T-helper 17 cell (primary cell): ENCODE data around the gene CEBPA. TPM values are rescaled to one million over a fixed set of nuclear protein-coding genes. Genes with fewer than 3 reads are reported as not detected.

Experiments used
- ATAC-seq: fragments of 150-1000 bp; cut with Tn5 transposase; 2 replicates; pipeline ENCODE4 v1.10.0; 2021; ENCODE audit warnings: mild to moderate bottlenecking, moderate library complexity
- DNase-seq, 3 donors: peaks; one replicate each; pipeline versions ENCODE4 v3.0.0 to v3.0.0-alpha.2; 2020 to 2021
- H3K9me3 ChIP-seq: one replicate; pipeline ENCODE4 v1.7.0; 2013; ENCODE audit warnings: low read length, mild to moderate bottlenecking; ENCODE audit not compliant: control insufficient read depth, poor library complexity, severe bottlenecking
- H3K27ac Mint-ChIP-seq: one replicate; pipeline ENCODE4 v1.8.0; 2022; ENCODE audit warnings: mild to moderate bottlenecking, moderate library complexity, mixed read lengths
- H3K27me3 Mint-ChIP-seq: one replicate; pipeline ENCODE4 v1.8.0; 2022; ENCODE audit warnings: mixed read lengths
- H3K36me3 Mint-ChIP-seq: one replicate; pipeline ENCODE4 v1.8.0; 2022; ENCODE audit warnings: low read depth, mixed read lengths
- H3K4me1 Mint-ChIP-seq: one replicate; pipeline ENCODE4 v1.8.0; 2022; ENCODE audit warnings: mild to moderate bottlenecking, mixed read lengths
- H3K4me3 Mint-ChIP-seq: one replicate; pipeline ENCODE4 v1.8.0; 2022; ENCODE audit warnings: mild to moderate bottlenecking, moderate library complexity, mixed read lengths
- total RNA-seq, 4 donors: library from RNA in 2 of 4; stranded (reverse) in 2 of 4; gene quantifications; one replicate each; pipeline ENCODE4 v1.2.3 and lab custom pipeline; 2022 to 2026

Gene CEBPA
- total RNA-seq, 2 donors from 2014 or later: 2.2 to 2.4 TPM

DNA sequence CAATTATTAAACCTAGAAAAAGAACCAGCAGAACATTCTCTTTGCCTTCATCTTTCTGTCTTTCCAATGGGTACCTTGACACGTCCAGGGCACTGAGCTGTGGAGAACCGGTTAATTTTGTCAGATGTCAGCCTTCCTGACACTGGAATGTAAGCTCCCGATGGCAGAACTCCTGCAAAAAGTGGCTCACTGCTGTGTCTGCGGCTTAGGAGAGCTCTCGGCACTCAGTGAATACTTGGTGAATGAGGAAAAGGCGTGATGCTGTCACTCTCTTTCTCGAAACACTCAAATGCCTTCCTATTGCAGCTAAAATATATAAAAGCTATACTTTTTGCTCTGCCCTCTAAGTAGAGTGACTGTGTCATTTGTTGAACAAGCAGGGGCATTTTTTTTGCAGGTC, 17.6 kb downstream of the CEBPA start:
- no peaks in the 10 kb centered on the region for H3K36me3 Mint-ChIP-seq
- no peaks in the 10 kb centered on the region for H3K27me3 Mint-ChIP-seq
- H3K27ac Mint-ChIP-seq: no peak overlapping the region
- DNase-seq (no peak), ATAC-seq (no peak)
- H3K9me3 ChIP-seq: no peaks in the 10 kb centered on the region
- peaks cover 7% of the 10 kb centered on the region for H3K4me1 Mint-ChIP-seq
- H3K4me3 Mint-ChIP-seq: no peak overlapping the region

DNA sequence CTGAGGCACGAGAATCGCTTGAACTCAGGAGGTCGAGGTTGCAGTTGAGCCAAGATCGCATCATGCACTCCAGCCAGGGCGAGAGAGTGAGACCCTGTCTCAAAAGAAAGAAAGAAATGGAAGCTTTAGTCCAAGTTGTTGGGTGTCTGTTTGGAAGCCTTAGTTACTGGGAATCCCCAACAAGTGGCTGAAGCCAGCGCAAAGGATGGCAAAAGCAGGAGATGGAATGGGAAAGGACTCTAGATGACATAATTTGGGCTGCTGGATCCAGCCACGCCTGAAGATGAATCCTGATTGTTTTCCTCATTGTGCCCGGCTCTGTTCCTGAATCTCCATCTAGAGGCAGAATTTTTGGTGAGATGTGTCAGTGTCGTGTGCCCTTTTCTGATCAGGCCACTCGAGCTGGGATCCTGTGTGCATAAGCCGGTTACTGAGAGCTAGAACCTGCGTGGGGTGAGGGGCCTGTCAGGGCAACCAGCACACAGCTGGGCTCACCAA, 18.1 kb downstream of the CEBPA start:
- H3K27me3 Mint-ChIP-seq: no peaks in the 10 kb centered on the region
- DNase-seq: no peak
- no peaks in the 10 kb centered on the region for H3K9me3 ChIP-seq
- H3K4me3 Mint-ChIP-seq: no peak overlapping the region
- no peaks in the 10 kb centered on the region for H3K36me3 Mint-ChIP-seq
- peak overlapping the region; percentile 29 for H3K27ac Mint-ChIP-seq
- no peak for ATAC-seq
- peaks cover 7% of the 10 kb centered on the region for H3K4me1 Mint-ChIP-seq

DNA sequence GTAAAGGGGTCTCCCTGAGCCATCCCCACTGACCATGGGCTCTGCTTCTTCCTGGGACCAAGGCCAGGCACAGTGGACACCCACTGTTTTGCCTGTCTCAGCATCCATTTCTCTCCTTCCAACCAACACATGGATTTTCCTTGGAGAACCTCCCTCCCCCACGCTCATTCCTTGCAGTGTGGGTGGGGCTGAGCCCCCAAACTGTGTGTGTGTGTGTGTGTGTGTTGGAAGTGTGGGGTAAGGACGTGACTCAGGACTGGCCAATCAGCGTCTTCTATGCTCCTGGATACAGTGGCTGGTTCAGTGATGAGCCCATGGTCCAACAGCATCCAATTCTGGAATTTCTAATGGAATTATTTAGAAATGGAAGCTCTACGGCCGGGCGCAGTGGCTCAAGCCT, 18.7 kb downstream of the CEBPA start:
- DNase-seq (no peak), ATAC-seq (no peak)
- Mint-ChIP-seq H3K36me3 (no peaks in the 10 kb centered on the region), H3K27me3 (no peaks in the 10 kb centered on the region), H3K27ac (peak overlapping the region; percentile 29), H3K4me3 (no peak overlapping the region), H3K4me1 (peaks cover 7% of the 10 kb centered on the region)
- H3K9me3 ChIP-seq: no peaks in the 10 kb centered on the region

DNA sequence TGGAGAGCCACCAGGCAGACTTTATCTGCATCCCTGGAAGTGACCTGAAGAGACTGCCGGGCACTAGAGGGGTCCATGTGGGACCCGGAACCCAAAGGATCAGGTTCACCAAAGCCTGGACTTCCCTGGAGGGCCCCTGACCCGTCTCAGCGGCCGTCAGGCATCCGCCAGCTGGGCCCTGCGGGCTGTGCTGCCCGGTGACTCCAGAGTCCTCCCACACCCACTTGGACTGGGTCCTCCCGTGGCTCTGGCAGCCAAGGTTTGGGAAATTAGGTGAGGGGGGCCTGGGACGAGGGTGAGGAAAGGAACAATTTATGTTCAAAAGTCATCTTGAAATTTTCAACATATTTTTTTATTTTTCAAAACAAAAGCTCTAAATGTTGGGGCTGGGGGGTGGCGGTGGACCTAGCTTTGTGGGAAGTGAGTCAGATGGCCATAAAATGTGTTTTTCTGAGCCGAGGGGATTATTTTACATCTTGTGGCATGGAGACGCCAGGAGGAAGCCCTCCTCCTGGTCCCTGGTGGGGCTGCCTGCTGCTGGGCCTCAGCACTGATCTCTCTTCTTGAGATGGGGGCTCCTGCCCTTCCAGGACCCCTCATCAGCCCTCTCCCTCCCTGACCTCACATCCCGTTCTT, 20.2 kb downstream of the CEBPA start:
- H3K9me3 ChIP-seq: no peaks in the 10 kb centered on the region
- DNase-seq (no peak), ATAC-seq (no peak)
- Mint-ChIP-seq H3K4me1 (peaks cover 7% of the 10 kb centered on the region), H3K27ac (no peak overlapping the region), H3K36me3 (no peaks in the 10 kb centered on the region), H3K27me3 (no peaks in the 10 kb centered on the region), H3K4me3 (no peak overlapping the region)

DNA sequence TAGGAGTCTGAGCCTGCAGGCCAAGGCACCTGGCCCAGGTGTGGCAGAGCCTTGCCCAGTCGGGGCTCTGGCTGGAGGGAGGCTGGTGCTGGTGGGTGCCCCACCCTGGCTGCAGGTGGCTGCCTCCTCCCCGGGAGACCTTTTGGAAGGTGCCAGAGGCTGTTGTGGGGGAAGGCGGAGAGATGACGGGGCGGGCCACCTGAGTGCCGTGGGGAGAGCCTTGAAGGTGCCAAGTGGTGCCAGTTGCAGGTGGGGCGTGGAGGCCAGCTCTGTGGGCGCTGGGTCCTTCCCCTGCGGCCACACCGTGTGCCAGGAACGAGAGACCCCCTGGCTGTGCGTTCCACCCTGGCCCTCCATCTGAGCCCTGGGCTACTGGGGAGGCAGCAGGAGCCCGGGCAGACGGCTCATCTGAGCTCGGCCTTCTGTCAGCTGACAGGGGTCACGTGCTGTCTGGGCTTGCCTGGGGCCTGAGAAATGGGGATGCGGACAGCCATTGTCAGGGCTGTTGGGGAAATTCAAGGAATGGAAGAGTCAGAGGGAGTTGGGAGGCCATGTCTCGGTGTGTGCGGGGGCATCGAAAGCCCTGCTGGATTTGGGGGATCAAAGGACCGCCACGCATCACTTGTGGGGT, 20.9 kb downstream of the CEBPA start:
- no peak for ATAC-seq

DNA sequence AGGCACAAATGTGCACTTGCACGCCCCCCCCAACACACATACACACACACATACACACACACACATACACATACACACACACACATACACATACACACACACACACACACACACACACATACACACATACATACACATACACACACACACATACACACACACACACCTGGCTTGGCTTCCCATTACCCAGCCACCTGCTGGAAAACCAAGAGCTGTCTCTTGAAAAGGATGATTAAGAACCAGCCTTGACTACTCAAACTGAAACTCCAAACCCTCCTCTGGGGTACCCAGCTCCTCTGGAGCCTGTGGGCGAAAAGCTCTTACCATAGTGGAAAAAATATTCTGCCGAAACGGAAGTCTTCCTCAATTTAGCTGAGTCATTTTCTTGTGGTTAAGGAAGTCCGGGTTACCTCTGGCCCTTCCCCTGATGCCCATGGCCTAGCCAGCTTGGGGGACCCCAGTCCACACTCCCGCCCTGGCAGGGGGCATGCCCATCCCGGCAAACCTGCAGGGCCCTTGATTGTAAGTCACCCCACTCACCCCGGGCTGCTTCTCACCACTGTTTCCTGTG, 21.9 kb downstream of the CEBPA start:
- ATAC-seq (no peak), DNase-seq (no peak)
- Mint-ChIP-seq H3K4me3 (peak overlapping the region; percentile 72), H3K36me3 (no peaks in the 10 kb centered on the region), H3K27me3 (no peaks in the 10 kb centered on the region), H3K27ac (peak overlapping the region; percentile 57), H3K4me1 (peaks cover 7% of the 10 kb centered on the region)
- H3K9me3 ChIP-seq: no peaks in the 10 kb centered on the region

More for the DNA sequence above, 20.9 kb downstream of the CEBPA start:
- Mint-ChIP-seq H3K27ac (no peak overlapping the region), H3K4me1 (peaks cover 7% of the 10 kb centered on the region), H3K27me3 (no peaks in the 10 kb centered on the region), H3K36me3 (no peaks in the 10 kb centered on the region), H3K4me3 (no peak overlapping the region)
- H3K9me3 ChIP-seq: no peaks in the 10 kb centered on the region
- DNase-seq: no peak

DNA sequence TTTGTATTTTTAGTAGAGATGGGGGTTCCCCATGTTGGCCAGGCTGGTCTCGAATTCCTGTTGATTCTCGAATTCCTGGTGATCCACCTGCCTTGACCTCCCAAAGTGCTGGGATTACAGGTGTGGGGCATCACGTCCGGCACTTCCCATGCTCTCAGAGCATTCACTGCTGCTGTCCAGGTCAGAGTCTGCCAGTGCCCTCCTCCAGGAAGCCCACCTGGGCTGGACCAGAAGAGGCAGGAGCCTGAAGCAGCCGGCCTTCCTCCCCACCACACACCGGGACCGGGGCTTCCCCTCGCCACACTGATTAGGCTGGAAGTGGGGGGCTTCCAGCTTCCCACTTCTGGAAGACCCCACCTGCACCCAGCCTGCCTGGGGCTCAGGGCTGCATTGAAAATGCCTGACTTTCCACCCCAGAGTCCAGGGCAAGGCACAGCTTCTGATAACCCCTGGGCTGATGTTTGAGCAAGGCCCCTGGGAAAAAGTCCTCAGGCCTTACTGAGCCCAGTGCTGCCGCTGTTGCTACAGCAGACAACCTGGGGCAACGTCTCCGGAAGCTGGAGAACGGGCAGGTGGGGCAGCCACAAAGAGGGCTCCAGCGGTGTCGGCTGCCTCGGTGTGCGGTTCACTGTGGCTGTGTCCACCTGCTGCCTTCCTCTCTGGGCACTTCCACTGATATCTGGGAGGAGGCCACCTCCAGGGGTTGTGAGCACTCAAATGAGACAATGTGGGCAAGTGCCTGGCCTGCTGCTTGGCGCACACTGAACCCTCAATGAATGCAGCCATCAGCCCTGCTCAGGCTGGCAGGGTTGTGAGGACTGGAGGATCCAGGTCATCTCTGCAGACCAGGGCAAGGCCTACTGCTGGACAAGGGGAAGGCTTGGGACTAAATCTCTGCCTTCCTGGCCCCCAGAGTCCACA, 22.6 kb downstream of the CEBPA start:
- Mint-ChIP-seq H3K27ac (peak overlapping the region; percentile 57), H3K27me3 (no peaks in the 10 kb centered on the region), H3K4me3 (no peak overlapping the region), H3K36me3 (no peaks in the 10 kb centered on the region), H3K4me1 (peaks cover 7% of the 10 kb centered on the region)
- DNase-seq (no peak), ATAC-seq (no peak)
- no peaks in the 10 kb centered on the region for H3K9me3 ChIP-seq

DNA sequence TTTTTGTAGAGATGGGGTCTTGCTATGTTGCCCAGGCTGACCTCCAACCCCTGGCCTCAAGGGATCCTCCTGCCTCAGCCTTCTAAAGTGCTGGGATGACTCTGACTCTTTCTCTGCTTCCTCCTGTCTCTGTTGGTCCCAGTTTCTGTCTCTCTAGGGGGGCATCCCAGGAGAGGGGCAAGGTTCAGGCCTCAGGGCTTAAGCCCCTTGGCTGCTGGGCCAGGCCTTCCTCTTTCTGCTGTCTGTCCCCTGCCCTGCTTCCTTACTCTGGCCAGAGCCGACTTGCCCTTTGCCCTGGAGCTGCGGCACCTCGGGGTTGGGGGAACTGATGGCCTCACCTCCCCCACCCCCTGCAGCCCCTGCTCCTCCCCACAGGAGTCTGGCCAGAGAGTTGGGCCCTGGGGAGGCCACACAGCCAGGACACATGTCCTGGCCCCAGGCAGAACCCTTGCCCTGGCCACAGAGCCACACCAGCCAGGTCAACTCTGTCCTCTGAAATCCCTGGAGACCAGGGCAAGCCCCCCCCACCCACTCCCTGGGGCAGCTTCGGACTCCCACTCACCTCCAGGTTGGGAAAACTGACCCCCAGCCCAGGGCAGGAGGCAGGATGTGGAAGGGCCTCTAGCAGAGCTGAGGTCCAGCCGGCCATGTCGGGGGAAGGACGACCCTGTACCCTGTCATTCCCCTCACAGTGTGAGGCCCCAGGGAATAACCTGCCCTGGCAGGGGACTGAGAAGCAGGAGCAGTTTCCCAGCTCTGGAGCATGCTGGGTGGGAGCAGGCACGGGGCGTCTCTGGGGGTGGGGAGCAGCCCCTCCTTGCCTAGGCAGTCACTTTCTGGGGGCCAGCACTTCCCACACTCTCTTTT, 23.7 kb downstream of the CEBPA start:
- peaks cover 12% of the 10 kb centered on the region for H3K4me1 Mint-ChIP-seq
- no peaks in the 10 kb centered on the region for H3K27me3 Mint-ChIP-seq
- H3K9me3 ChIP-seq: no peaks in the 10 kb centered on the region
- no peak overlapping the region for H3K27ac Mint-ChIP-seq
- H3K36me3 Mint-ChIP-seq: no peaks in the 10 kb centered on the region
- ATAC-seq (no peak), DNase-seq (no peak)
- no peak overlapping the region for H3K4me3 Mint-ChIP-seq

DNA sequence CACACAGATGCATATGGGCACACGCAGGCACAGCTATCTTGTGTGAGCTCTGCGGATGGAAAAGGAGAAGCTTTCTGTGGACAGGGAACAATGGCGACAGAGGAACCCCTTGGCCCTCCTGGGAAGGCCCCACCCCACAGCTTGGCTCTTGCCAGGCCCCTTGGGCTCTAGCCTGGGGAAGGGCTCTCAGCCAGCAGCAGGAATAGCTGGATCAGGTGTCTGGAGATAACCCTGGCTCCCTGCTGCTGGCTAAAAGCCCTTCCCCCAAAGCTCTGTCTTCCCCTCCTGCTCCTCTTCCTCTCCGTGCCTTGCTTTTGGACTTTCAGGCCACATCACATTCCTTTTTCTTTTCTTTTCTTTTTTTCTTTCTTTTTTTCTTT, 24.3 kb downstream of the CEBPA start:
- H3K9me3 ChIP-seq: no peaks in the 10 kb centered on the region
- ATAC-seq (no peak), DNase-seq (no peak)
- H3K36me3 Mint-ChIP-seq: no peaks in the 10 kb centered on the region
- H3K27me3 Mint-ChIP-seq: no peaks in the 10 kb centered on the region
- no peak overlapping the region for H3K27ac Mint-ChIP-seq
- H3K4me3 Mint-ChIP-seq: no peak overlapping the region
- H3K4me1 Mint-ChIP-seq: peaks cover 12% of the 10 kb centered on the region

DNA sequence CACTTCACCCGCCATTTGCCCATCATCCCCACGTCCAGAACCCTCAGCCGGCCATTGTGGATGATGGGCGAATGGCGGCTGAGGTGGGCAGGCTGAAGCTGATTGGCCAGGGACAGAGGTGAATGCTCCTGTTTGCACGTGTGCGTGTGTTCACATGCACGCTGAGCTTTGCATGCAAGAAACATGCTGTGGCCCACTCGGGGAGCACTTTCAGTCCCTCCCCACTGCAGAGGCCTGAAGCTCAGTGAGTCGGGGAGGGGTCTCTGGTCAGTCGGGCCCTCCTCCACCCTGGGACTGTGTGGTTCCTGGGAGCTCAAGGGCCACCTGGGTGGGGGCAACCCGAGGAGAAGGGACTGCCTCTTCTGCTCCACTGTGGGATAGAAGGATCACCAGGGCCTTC, 24.9 kb downstream of the CEBPA start:
- Mint-ChIP-seq H3K4me1 (peaks cover 12% of the 10 kb centered on the region), H3K36me3 (no peaks in the 10 kb centered on the region)

DNA sequence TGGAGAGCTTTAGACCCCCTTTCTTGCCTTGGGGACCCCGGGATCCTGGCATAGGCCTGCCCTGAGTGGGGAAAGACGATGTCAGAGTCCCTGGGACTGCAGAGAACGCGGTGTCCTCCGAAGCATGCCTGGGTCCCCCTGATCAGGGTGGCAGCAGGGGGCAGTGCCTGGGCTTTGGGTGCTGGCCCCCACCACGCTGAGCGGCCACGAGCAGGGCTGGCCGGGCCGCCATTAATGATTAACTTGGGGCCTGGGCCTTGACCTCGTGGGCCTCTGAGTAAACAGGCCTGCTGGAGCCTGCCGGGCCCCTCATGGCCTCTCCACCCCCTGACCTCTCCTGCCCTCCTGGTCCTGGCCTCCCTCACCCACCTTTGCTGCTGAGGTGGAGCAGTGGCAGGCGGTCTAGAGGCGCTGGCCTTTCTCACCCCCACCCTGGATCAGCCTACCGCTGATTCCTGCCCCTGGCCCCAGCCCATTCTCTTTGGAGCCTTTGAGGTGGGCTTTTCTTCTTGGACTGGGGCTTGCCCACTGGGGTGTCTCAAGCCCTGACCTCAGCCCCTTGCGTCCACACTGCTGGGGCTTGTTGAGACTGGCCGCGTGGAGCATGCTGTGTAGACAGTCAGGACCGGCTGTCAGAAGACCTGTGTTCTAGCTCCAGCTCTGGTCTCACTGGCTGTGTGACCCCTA, 26.3 kb downstream of the CEBPA start:
- no peaks in the 10 kb centered on the region for H3K27me3 Mint-ChIP-seq
- H3K4me3 Mint-ChIP-seq: no peak overlapping the region
- no peak overlapping the region for H3K27ac Mint-ChIP-seq
- H3K9me3 ChIP-seq: no peaks in the 10 kb centered on the region
- H3K36me3 Mint-ChIP-seq: no peaks in the 10 kb centered on the region
- DNase-seq (no peak), ATAC-seq (no peak)
- peaks cover 12% of the 10 kb centered on the region for H3K4me1 Mint-ChIP-seq

More for the DNA sequence above, 24.9 kb downstream of the CEBPA start:
- no peaks in the 10 kb centered on the region for H3K9me3 ChIP-seq
- no peak for DNase-seq
- no peak overlapping the region for H3K27ac Mint-ChIP-seq
- H3K4me3 Mint-ChIP-seq: no peak overlapping the region
- ATAC-seq: no peak
- H3K27me3 Mint-ChIP-seq: no peaks in the 10 kb centered on the region

DNA sequence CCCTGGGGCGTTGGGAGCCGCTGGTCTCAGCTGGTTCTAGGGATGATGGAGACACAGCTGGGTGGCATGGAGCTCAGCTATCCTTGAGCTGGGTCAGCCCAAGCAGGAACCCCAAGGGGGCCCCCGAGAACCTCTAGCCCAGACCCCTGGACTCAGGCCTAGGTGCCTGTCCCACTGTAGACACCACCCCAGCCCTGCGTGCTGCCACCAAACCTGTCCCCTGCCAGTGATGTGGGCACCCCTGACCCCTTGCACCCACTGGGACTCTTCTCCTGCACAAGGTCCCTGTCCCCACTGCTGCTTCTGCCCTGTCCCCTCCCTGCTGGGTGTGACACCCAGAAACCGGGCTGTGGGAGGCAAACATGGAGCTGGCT, 26.8 kb downstream of the CEBPA start:
- peaks cover 11% of the 10 kb centered on the region for H3K4me1 Mint-ChIP-seq
- H3K27ac Mint-ChIP-seq: no peak overlapping the region
- DNase-seq: no peak
- ATAC-seq: no peak
- H3K27me3 Mint-ChIP-seq: no peaks in the 10 kb centered on the region
- no peaks in the 10 kb centered on the region for H3K36me3 Mint-ChIP-seq
- H3K4me3 Mint-ChIP-seq: no peak overlapping the region
- H3K9me3 ChIP-seq: no peaks in the 10 kb centered on the region
